Fibroblast of skin of back (primary cell): ENCODE data around the gene ACOT9. TPM values are rescaled to one million over a fixed set of nuclear protein-coding genes. Genes with fewer than 3 reads are reported as not detected.
"Not testable (repeated sequence)": the region's sequence is repeated elsewhere in the genome, so short reads cannot be mapped to it uniquely, and the experiment has no call there.

Experiments
- DNase-seq: peaks from one replicate; pipeline ENCODE4 v3.0.0-alpha.2; 2013
- polyA plus RNA-seq, 2 experiments: library from polyadenylated mRNA; unstranded; fragments of 120-200 nt; gene quantifications; one replicate each; pipeline ENCODE4 v1.2.1, GENCODE V29; 2013; ENCODE audit not compliant: insufficient read length in 2 of 2

Gene ACOT9
- polyA plus RNA-seq (2013, experiment 1 of 2; ENCODE audit: insufficient read length), result 76.0 TPM
- 66.0 TPM for polyA plus RNA-seq (2013, experiment 2 of 2; ENCODE audit: insufficient read length)

GRCh38 chrX:23742697-23743622 lies at the start of gene ACOT9:
TSS of gene ACOT9 (minus strand) at chrX:23743276. CDS start at chrX:23743144, 132 bp downstream.
- peak; percentile 95 for DNase-seq

GRCh38 chrX:23790155-23790497 lies 47.0 kb upstream of the ACOT9 start:
- no peak for DNase-seq

- no peak for DNase-seq
Observed at GRCh38 chrX:23789386-23790154, 46.5 kb upstream of the ACOT9 start.

- DNase-seq, result no peak
Observed at GRCh38 chrX:23788946-23789345, 45.9 kb upstream of the ACOT9 start.

GRCh38 chrX:23788521-23788920 lies 45.4 kb upstream of the ACOT9 start:
- DNase-seq, result no peak

GRCh38 chrX:23787745-23788118 lies 44.7 kb upstream of the ACOT9 start:
- no peak for DNase-seq

GRCh38 chrX:23786268-23786815 lies 43.3 kb upstream of the ACOT9 start:
- DNase-seq, result no peak

- no peak for DNase-seq
Observed at GRCh38 chrX:23785580-23785979, 42.5 kb upstream of the ACOT9 start.

GRCh38 chrX:23784470-23785331 lies 41.6 kb upstream of the ACOT9 start:
- DNase-seq, result peak; percentile 67

- no peak for DNase-seq
Observed at GRCh38 chrX:23783589-23784469, 40.8 kb upstream of the ACOT9 start.

- DNase-seq, result peak; percentile 94
Observed at GRCh38 chrX:23782863-23783588, 40.0 kb upstream of the ACOT9 start, which contains the start of gene SAT1. TSS of gene SAT1 (plus strand) at chrX:23783173. CDS start at chrX:23783352, 179 bp downstream.

- no peak for DNase-seq
Observed at GRCh38 chrX:23782455-23782854, 39.4 kb upstream of the ACOT9 start.

GRCh38 chrX:23779025-23779424 lies 35.9 kb upstream of the ACOT9 start:
- DNase-seq, result peak; percentile 93

GRCh38 chrX:23776363-23776762 lies 33.3 kb upstream of the ACOT9 start:
- DNase-seq, result no peak

- no peak for DNase-seq
Observed at GRCh38 chrX:23773601-23774175, 30.6 kb upstream of the ACOT9 start.

- DNase-seq, result not testable (repeated sequence)
Observed at GRCh38 chrX:23771086-23771485, 28.0 kb upstream of the ACOT9 start.

GRCh38 chrX:23770142-23770541 lies 27.1 kb upstream of the ACOT9 start:
- no peak for DNase-seq

- DNase-seq, result no peak
Observed at GRCh38 chrX:23766650-23767551, 23.8 kb upstream of the ACOT9 start.

GRCh38 chrX:23765868-23766267 lies 22.8 kb upstream of the ACOT9 start:
- no peak for DNase-seq
